AML-193 (cell line): ENCODE data around the gene RPP14.
"Not testable (repeated sequence)": the region's sequence is repeated elsewhere in the genome, so short reads cannot be mapped to it uniquely, and the experiment has no call there.

Experiments
- DNase-seq, 2 experiments: peaks; one replicate each; lab custom pipeline; 2025; lab: John Stamatoyannopoulos, UW

Gene RPP14

GRCh38 chr3:58305882-58306711, at the start of gene RPP14, which contains the start of gene HTD2:
Gene RPP14 (plus strand): TSS chr3:58306245. CDS start chr3:58310330, 4,085 bp downstream.
Gene HTD2 (plus strand): TSS chr3:58306520. CDS start chr3:58317614, 11,094 bp downstream.
- DNase-seq: peak; percentile 97 to 98

- no peak for DNase-seq
These were observed 49.5 kb upstream of the RPP14 start for GRCh38 chr3:58256511-58256910.

- no peak for DNase-seq
These were observed 47.5 kb upstream of the RPP14 start for GRCh38 chr3:58258392-58259055.

GRCh38 chr3:58260261-58260731, 45.7 kb upstream of the RPP14 start:
- peak in 1 of 2 experiments; percentile 22 for DNase-seq

GRCh38 chr3:58260733-58261132, 45.3 kb upstream of the RPP14 start:
- DNase-seq: no peak

- DNase-seq: no peak
These were observed 43.9 kb upstream of the RPP14 start for GRCh38 chr3:58261954-58262666.

- DNase-seq: no peak
These were observed 39.5 kb upstream of the RPP14 start for GRCh38 chr3:58266577-58266976.

- not testable (repeated sequence) for DNase-seq
These were observed 38.5 kb upstream of the RPP14 start for GRCh38 chr3:58267543-58267942.

GRCh38 chr3:58269356-58269755, 36.7 kb upstream of the RPP14 start:
- DNase-seq: no peak

GRCh38 chr3:58270485-58270884, 35.6 kb upstream of the RPP14 start:
- no peak for DNase-seq

GRCh38 chr3:58271901-58272501, 34.0 kb upstream of the RPP14 start:
- DNase-seq: peak; percentile 17 to 25

- no peak for DNase-seq
These were observed 33.2 kb upstream of the RPP14 start for GRCh38 chr3:58272891-58273290.

- DNase-seq: not testable (repeated sequence)
These were observed 32.7 kb upstream of the RPP14 start for GRCh38 chr3:58273362-58273761.

- no peak for DNase-seq
These were observed 31.9 kb upstream of the RPP14 start for GRCh38 chr3:58274027-58274614.

- DNase-seq: no peak
These were observed 25.0 kb upstream of the RPP14 start for GRCh38 chr3:58281069-58281468.

- DNase-seq: no peak
These were observed 20.7 kb upstream of the RPP14 start for GRCh38 chr3:58285334-58285733.

GRCh38 chr3:58287354-58287753, 18.7 kb upstream of the RPP14 start:
- no peak for DNase-seq

- no peak for DNase-seq
These were observed 17.9 kb upstream of the RPP14 start for GRCh38 chr3:58288011-58288728.

- not testable (repeated sequence) for DNase-seq
These were observed 17.0 kb upstream of the RPP14 start for GRCh38 chr3:58288964-58289613.

- DNase-seq: not testable (repeated sequence)
These were observed 15.6 kb upstream of the RPP14 start for GRCh38 chr3:58290446-58290845.
